GM19099 (cell line): ENCODE data around the gene SCN7A.

Source experiments
- POLR2A ChIP-seq: IDR thresholded peaks from 3 replicates; pipeline ENCODE4 v1.6.1; 2011; ENCODE audit warnings: low read depth; ENCODE audit not compliant: insufficient read length; ENCODE audit errors: extremely low read depth

SCN7A gene

GRCh38 chr2:166494140-166494624, at the start of gene SCN7A:
Gene SCN7A, minus strand, starts transcription at chr2:166494249. Its CDS starts 16,553 bp downstream, at chr2:166477696.
- no peak for TF ChIP-seq POLR2A

- TF ChIP-seq POLR2A, result no peak
These were observed 45.5 kb upstream of the SCN7A start for GRCh38 chr2:166539340-166540162.

- TF ChIP-seq POLR2A, result no peak
These were observed 42.1 kb upstream of the SCN7A start for GRCh38 chr2:166536111-166536510.

GRCh38 chr2:166521155-166521554, 27.1 kb upstream of the SCN7A start:
- no peak for TF ChIP-seq POLR2A

- no peak for TF ChIP-seq POLR2A
These were observed 26.6 kb upstream of the SCN7A start for GRCh38 chr2:166520604-166521003.

GRCh38 chr2:166519391-166519962, 25.4 kb upstream of the SCN7A start:
- TF ChIP-seq POLR2A, result no peak

- TF ChIP-seq POLR2A, result no peak
These were observed 24.8 kb upstream of the SCN7A start for GRCh38 chr2:166518634-166519390.

GRCh38 chr2:166517533-166518061, 23.5 kb upstream of the SCN7A start:
- no peak for TF ChIP-seq POLR2A

- TF ChIP-seq POLR2A, result no peak
These were observed 22.8 kb upstream of the SCN7A start for GRCh38 chr2:166516712-166517303.

- no peak for TF ChIP-seq POLR2A
These were observed 19.9 kb upstream of the SCN7A start for GRCh38 chr2:166513952-166514351.

- no peak for TF ChIP-seq POLR2A
These were observed 5.2 kb upstream of the SCN7A start for GRCh38 chr2:166499281-166499680.

GRCh38 chr2:166491461-166491860, 2.6 kb downstream of the SCN7A start:
- TF ChIP-seq POLR2A, result no peak

- TF ChIP-seq POLR2A, result no peak
These were observed 6.9 kb downstream of the SCN7A start for GRCh38 chr2:166487171-166487570.

- TF ChIP-seq POLR2A, result no peak
These were observed 8.4 kb downstream of the SCN7A start for GRCh38 chr2:166485558-166486178.
